ENCODE results near the gene UNC5A. TPM values are rescaled to one million over a fixed set of nuclear protein-coding genes. Genes with fewer than 3 reads are reported as not detected.

The UNC5A gene
- total RNA-seq, 3 donors from 2014 or later (not counting 1 experiment from before 2014, with no cell fraction given): not detected

DNA sequence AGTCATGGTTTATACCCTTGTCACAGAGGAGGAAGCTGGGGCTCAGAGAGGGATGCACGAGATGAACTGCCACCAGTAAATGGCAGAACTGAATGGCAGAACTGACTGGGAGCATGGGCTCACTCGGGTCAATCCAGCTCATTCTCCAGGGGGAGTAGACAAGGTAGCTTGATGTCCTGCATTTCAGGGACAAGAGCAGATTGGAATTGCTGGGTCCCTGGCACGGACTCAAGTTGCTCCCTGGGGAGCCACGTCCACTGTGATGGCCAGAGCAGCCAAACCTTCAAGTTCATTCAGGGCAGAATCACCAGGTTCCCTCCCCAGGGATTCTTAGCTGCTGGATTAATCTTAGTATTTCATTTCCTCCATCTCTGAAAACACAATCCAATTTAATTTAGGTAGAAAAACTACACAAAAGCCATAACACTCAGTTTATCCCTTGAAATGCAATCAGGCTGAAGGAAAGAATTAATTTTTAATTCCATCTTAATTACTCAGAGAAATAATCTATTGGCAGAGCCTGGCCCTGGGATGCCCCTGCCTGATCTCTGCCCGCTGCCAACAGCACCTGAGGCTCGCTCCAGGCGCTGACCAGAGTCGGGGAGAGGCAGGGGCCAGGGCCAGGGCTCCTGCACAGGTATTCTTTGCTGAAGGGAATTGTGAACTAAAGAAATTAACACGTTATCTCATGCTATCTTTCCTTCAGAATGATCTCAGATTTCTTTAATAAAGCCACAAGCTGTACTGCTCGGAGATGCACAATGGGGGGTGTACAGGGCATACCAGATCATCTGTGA lies 42.0 kb upstream of the UNC5A start:
- WGBS (ENCODE audit: insufficient coverage): 74% methylated on average over 10 of the region's 10 CpGs

GRCh38 chr5:176769911-176770310 lies 40.4 kb upstream of the UNC5A start:
- H3K9me3 Mint-ChIP-seq: peaks cover 5 to 10% of the 10 kb centered on the region in 2 donors
- DNase-seq (no peak), ATAC-seq (no peak)
- H3K27ac ChIP-seq (ENCODE audit: low read length): no peak overlapping the region
- peaks cover 5% of the 10 kb centered on the region for H3K9me3 ChIP-seq (ENCODE audit: control insufficient read depth, insufficient read depth, low read length)
- no peak for TF ChIP-seq CTCF (IDR thresholded peaks at IDR 0.05)
- H3K27me3 ChIP-seq (ENCODE audit: control insufficient read depth, insufficient read depth, low read length): peaks cover 11% of the 10 kb centered on the region
- H3K36me3 ChIP-seq (ENCODE audit: control insufficient read depth, insufficient read depth, low read length): no peaks in the 10 kb centered on the region
- peaks cover 27 to 59% of the 10 kb centered on the region in 2 donors for H3K27me3 Mint-ChIP-seq (ENCODE audit: low read depth in 2 of 2)
- no peak overlapping the region for H3K27ac Mint-ChIP-seq
- H3K4me3 Mint-ChIP-seq: no peak overlapping the region
- no peaks in the 10 kb centered on the region for H3K4me1 ChIP-seq (ENCODE audit: control insufficient read depth, insufficient read depth, low read length)
- H3K4me1 Mint-ChIP-seq: peaks cover 0 to 3% of the 10 kb centered on the region in 2 donors
- H3K4me3 ChIP-seq (ENCODE audit: low read length): no peak overlapping the region
- intact Hi-C loops (cut with micrococcal nuclease): no loop called here
- peaks cover 13% of the 10 kb centered on the region for H3K36me3 Mint-ChIP-seq
- 89% methylated on average over 9 of the region's 9 CpGs for WGBS (ENCODE audit: insufficient coverage)

More for the DNA sequence above, 42.0 kb upstream of the UNC5A start:
- Mint-ChIP-seq H3K27me3 (ENCODE audit: low read depth in 2 of 2) (peaks cover 38 to 70% of the 10 kb centered on the region in 2 donors), H3K4me3 (no peak overlapping the region), H3K27ac (no peak overlapping the region), H3K36me3 (peaks cover 14% of the 10 kb centered on the region), H3K9me3 (peaks cover 5 to 10% of the 10 kb centered on the region in 2 donors), H3K4me1 (no peaks in the 10 kb centered on the region)
- Histone ChIP-seq H3K4me1 (ENCODE audit: control insufficient read depth, insufficient read depth, low read length) (no peaks in the 10 kb centered on the region), H3K36me3 (ENCODE audit: control insufficient read depth, insufficient read depth, low read length) (no peaks in the 10 kb centered on the region), H3K9me3 (ENCODE audit: control insufficient read depth, insufficient read depth, low read length) (peaks cover 5% of the 10 kb centered on the region), H3K27me3 (ENCODE audit: control insufficient read depth, insufficient read depth, low read length) (peaks cover 15% of the 10 kb centered on the region), H3K27ac (ENCODE audit: low read length) (no peak overlapping the region), H3K4me3 (ENCODE audit: low read length) (no peak overlapping the region)
- TF ChIP-seq CTCF (IDR thresholded peaks at IDR 0.05): no peak
- DNase-seq (peak in 1 of 2 donors; percentile 11), ATAC-seq (no peak)
- intact Hi-C loops (cut with micrococcal nuclease): no loop called here

DNA sequence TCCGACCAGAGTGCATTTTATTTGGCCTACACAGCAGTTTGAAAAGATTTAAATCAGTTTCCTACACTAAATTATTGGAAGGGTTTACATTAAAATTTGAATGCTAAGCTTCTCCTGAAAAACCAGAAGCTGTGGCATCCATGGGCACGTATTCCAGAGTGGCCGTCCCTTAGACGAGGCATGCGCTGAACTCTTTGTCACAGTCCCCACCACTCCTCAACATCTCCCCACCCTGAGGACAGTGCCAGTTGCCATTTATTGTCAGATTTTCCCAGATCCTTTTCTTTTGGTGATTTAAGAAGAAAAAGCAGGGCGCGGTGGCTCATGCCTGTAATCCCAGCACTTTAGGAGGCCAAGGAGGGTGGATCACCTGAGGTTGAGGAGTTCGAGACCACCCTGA lies 39.9 kb upstream of the UNC5A start:
- H3K9me3 Mint-ChIP-seq: peaks cover 5 to 6% of the 10 kb centered on the region in 2 donors
- H3K36me3 Mint-ChIP-seq: peaks cover 8% of the 10 kb centered on the region
- ATAC-seq: no peak
- peaks cover 0 to 5% of the 10 kb centered on the region in 2 donors for H3K4me1 Mint-ChIP-seq
- intact Hi-C loops (cut with micrococcal nuclease): no loop called here
- Histone ChIP-seq H3K9me3 (ENCODE audit: control insufficient read depth, insufficient read depth, low read length) (peaks cover 5% of the 10 kb centered on the region), H3K27ac (ENCODE audit: low read length) (no peak overlapping the region), H3K27me3 (ENCODE audit: control insufficient read depth, insufficient read depth, low read length) (peaks cover 11% of the 10 kb centered on the region), H3K4me3 (ENCODE audit: low read length) (no peak overlapping the region), H3K36me3 (ENCODE audit: control insufficient read depth, insufficient read depth, low read length) (no peaks in the 10 kb centered on the region), H3K4me1 (ENCODE audit: control insufficient read depth, insufficient read depth, low read length) (no peaks in the 10 kb centered on the region)
- WGBS (ENCODE audit: insufficient coverage): 90% methylated on average over 8 of the region's 8 CpGs
- TF ChIP-seq CTCF (IDR thresholded peaks at IDR 0.05): no peak
- no peak overlapping the region for H3K27ac Mint-ChIP-seq
- H3K27me3 Mint-ChIP-seq (ENCODE audit: low read depth in 2 of 2): peaks cover 28 to 59% of the 10 kb centered on the region in 2 donors
- no peak for DNase-seq
- no peak overlapping the region for H3K4me3 Mint-ChIP-seq

Data from natural killer cell (primary cell).